ENCODE measurements around the gene ZMYND8.
A peak's percentile ranks its signal among the peaks of the same experiment; 100 is the strongest.

ZMYND8 gene

GRCh38 chr20:47353692-47354463, 2.6 kb downstream of the ZMYND8 start:
- DNase-seq, result no peak

GRCh38 chr20:47353239-47353691, 3.2 kb downstream of the ZMYND8 start:
- no peak for DNase-seq

- DNase-seq, result no peak
Measured at GRCh38 chr20:47352332-47353238, 3.9 kb downstream of the ZMYND8 start.

- no peak for DNase-seq
Measured at GRCh38 chr20:47351643-47352331, 4.7 kb downstream of the ZMYND8 start.

GRCh38 chr20:47350691-47351545, 5.6 kb downstream of the ZMYND8 start:
- DNase-seq, result no peak

GRCh38 chr20:47350181-47350550, 6.3 kb downstream of the ZMYND8 start:
- DNase-seq, result no peak

GRCh38 chr20:47349365-47350180, 6.9 kb downstream of the ZMYND8 start:
- no peak for DNase-seq

GRCh38 chr20:47348539-47349142, 7.9 kb downstream of the ZMYND8 start:
- no peak for DNase-seq

GRCh38 chr20:47347661-47348435, 8.7 kb downstream of the ZMYND8 start:
- DNase-seq, result no peak

- peak; percentile 9 for DNase-seq
Measured at GRCh38 chr20:47346172-47346571, 10.3 kb downstream of the ZMYND8 start.

GRCh38 chr20:47345214-47345613, 11.3 kb downstream of the ZMYND8 start:
- no peak for DNase-seq

GRCh38 chr20:47343007-47343472, 13.5 kb downstream of the ZMYND8 start:
- DNase-seq, result no peak

- DNase-seq, result no peak
Measured at GRCh38 chr20:47338131-47338628, 18.3 kb downstream of the ZMYND8 start.

- DNase-seq, result no peak
Measured at GRCh38 chr20:47337413-47337812, 19.1 kb downstream of the ZMYND8 start.

GRCh38 chr20:47336129-47336754, 20.3 kb downstream of the ZMYND8 start:
- no peak for DNase-seq

- DNase-seq, result no peak
Measured at GRCh38 chr20:47335251-47336128, 21.0 kb downstream of the ZMYND8 start.

- no peak for DNase-seq
Measured at GRCh38 chr20:47334022-47334551, 22.4 kb downstream of the ZMYND8 start.
